ENCODE data around the gene ARVCF. TPM values are rescaled to one million over a fixed set of nuclear protein-coding genes. Genes with fewer than 3 reads are reported as not detected.

The ARVCF gene
- total and polyA plus RNA-seq, 2 donors (not counting 3 experiments of a cell fraction or from before 2014, with no cell fraction given): 81.3 to 105 TPM

- DNase-seq (ENCODE audit: low read depth, low spot score) (peak; percentile 6), FAIRE-seq (no peak)
- no peak for TF ChIP-seq FOS (IDR thresholded peaks at IDR 0.05; ENCODE audit: borderline replicate concordance, insufficient read depth, low read length)
- no peak for TF ChIP-seq EZH2 (IDR thresholded peaks at IDR 0.05; ENCODE audit: borderline replicate concordance, low read depth, low read length, severe bottlenecking)
- TF ChIP-seq MAX (IDR thresholded peaks at IDR 0.05; ENCODE audit: insufficient read depth, insufficient read length): no peak
- no peaks in the 10 kb centered on the region for H3K9me3 ChIP-seq (replicated peaks; ENCODE audit: control insufficient read depth, insufficient read depth, low read length)
- no peaks in the 10 kb centered on the region for H3K79me2 ChIP-seq (ENCODE audit: control insufficient read depth, insufficient read depth, low read length)
- ChIA-PET POLR2A (no interaction called here), CTCF (interaction anchor here (1.0 to 1.2 kb wide), 3 partner anchors 17 to 108 kb away, joined by 3 to 4 read pairs (median 4); no protein-coding TSS in a partner anchor)
- H3K4me1 ChIP-seq (ENCODE audit: control insufficient read depth, extremely low read depth, insufficient read depth, low read length): peaks cover 12% of the 10 kb centered on the region
- H2AFZ ChIP-seq (ENCODE audit: low read depth, low read length): no peak overlapping the region
- peaks cover 2 to 19% of the 10 kb centered on the region in 2 experiments for H3K36me3 ChIP-seq (ENCODE audit: control insufficient read depth in 2 of 2, extremely low read depth in 1 of 2, insufficient read depth in 2 of 2, low read length in 2 of 2)
- no peak overlapping the region for H3K4me3 ChIP-seq (replicated peaks in 1 of 3; ENCODE audit: insufficient read depth in 1 of 3, low read depth in 1 of 3, low read length in 3 of 3)
- no peak overlapping the region for H3K4me2 ChIP-seq (ENCODE audit: insufficient read depth, low read length)
- no TSS peak for BruUV-seq (replicated peaks)
- H3K9me1 ChIP-seq (replicated peaks; ENCODE audit: control insufficient read depth, extremely low read depth, insufficient read depth, low read length): no peaks in the 10 kb centered on the region
- H3K9ac ChIP-seq (replicated peaks; ENCODE audit: extremely low read depth, insufficient read depth, low read length): no peak overlapping the region
- H3K27ac ChIP-seq (ENCODE audit: insufficient read depth, low read depth, low read length): peak overlapping the region; percentile 2
- no peaks in the 10 kb centered on the region for H3K27me3 ChIP-seq (ENCODE audit: control insufficient read depth in 2 of 2, insufficient read depth in 2 of 2, low read length in 2 of 2)
- no peaks in the 10 kb centered on the region for H4K20me1 ChIP-seq (replicated peaks; ENCODE audit: control insufficient read depth, extremely low read depth, insufficient read depth, low read length)
- intact Hi-C loops (cut with micrococcal nuclease): no loop called here
- dilution Hi-C loops (cut with MboI; ENCODE audit: extremely low pct_ligation_motif_present, low sequenced_read_pairs): no loop called here
These were observed 44.8 kb upstream of the ARVCF start for GRCh38 chr22:20061481-20061861.

- no peaks in the 10 kb centered on the region for H3K9me1 ChIP-seq (replicated peaks; ENCODE audit: control insufficient read depth, extremely low read depth, insufficient read depth, low read length)
- no peaks in the 10 kb centered on the region for H3K9me3 ChIP-seq (replicated peaks; ENCODE audit: control insufficient read depth, insufficient read depth, low read length)
- H2AFZ ChIP-seq (ENCODE audit: low read depth, low read length): no peak overlapping the region
- no TSS peak for BruUV-seq (replicated peaks)
- peaks cover 2 to 22% of the 10 kb centered on the region in 2 experiments for H3K36me3 ChIP-seq (ENCODE audit: control insufficient read depth in 2 of 2, extremely low read depth in 1 of 2, insufficient read depth in 2 of 2, low read length in 2 of 2)
- H3K27ac ChIP-seq (ENCODE audit: insufficient read depth, low read depth, low read length): no peak overlapping the region
- dilution Hi-C loops (cut with MboI; ENCODE audit: extremely low pct_ligation_motif_present, low sequenced_read_pairs) (no loop called here), intact Hi-C loops (cut with micrococcal nuclease) (no loop called here)
- no peaks in the 10 kb centered on the region for H3K79me2 ChIP-seq (ENCODE audit: control insufficient read depth, insufficient read depth, low read length)
- CTCF ChIA-PET: interaction anchor here (1.0 to 1.2 kb wide), 3 partner anchors 18 to 107 kb away, joined by 3 to 4 read pairs (median 4); no protein-coding TSS in a partner anchor
- H3K4me2 ChIP-seq (ENCODE audit: insufficient read depth, low read length): no peak overlapping the region
- FAIRE-seq (no peak), DNase-seq (ENCODE audit: low read depth, low spot score) (no peak)
- H3K9ac ChIP-seq (replicated peaks; ENCODE audit: extremely low read depth, insufficient read depth, low read length): no peak overlapping the region
- H3K27me3 ChIP-seq (ENCODE audit: control insufficient read depth in 2 of 2, insufficient read depth in 2 of 2, low read length in 2 of 2): no peaks in the 10 kb centered on the region
- H3K4me1 ChIP-seq (ENCODE audit: control insufficient read depth, extremely low read depth, insufficient read depth, low read length): peaks cover 12% of the 10 kb centered on the region
- no peak overlapping the region for H3K4me3 ChIP-seq (replicated peaks in 1 of 3; ENCODE audit: insufficient read depth in 1 of 3, low read depth in 1 of 3, low read length in 3 of 3)
- TF ChIP-seq FOS (IDR thresholded peaks at IDR 0.05; ENCODE audit: borderline replicate concordance, insufficient read depth, low read length): no peak
- no peak for TF ChIP-seq GATA2 (IDR thresholded peaks at IDR 0.05; ENCODE audit: insufficient read depth, insufficient read length, low read depth, low read length)
- no peak for TF ChIP-seq JUN (IDR thresholded peaks at IDR 0.05; ENCODE audit: borderline replicate concordance, insufficient read depth, insufficient read length, low read depth)
- no peak for TF ChIP-seq POLR2AphosphoS5 (IDR thresholded peaks at IDR 0.05; ENCODE audit: insufficient read depth, low read depth, low read length)
- TF ChIP-seq MAX (IDR thresholded peaks at IDR 0.05; ENCODE audit: insufficient read depth, insufficient read length): no peak
- POLR2A ChIA-PET: no interaction called here
- H4K20me1 ChIP-seq (replicated peaks; ENCODE audit: control insufficient read depth, extremely low read depth, insufficient read depth, low read length): no peaks in the 10 kb centered on the region
These were observed 44.3 kb upstream of the ARVCF start for GRCh38 chr22:20060700-20061480.

All from endothelial cell of umbilical vein (primary cell).